GM19452 (cell line): ENCODE results near the gene SULT6B1.

Experiments used
- ATAC-seq: cut with Tn5 transposase; IDR thresholded peaks from one replicate; pipeline ENCODE4 v1.9.1; 2021; ENCODE audit not compliant: unreplicated experiment

Gene SULT6B1

GRCh38 chr2:37153224-37153623, 35.2 kb downstream of the SULT6B1 start:
- no peak for ATAC-seq

- no peak for ATAC-seq
These were observed 38.7 kb downstream of the SULT6B1 start for GRCh38 chr2:37149626-37150322.

GRCh38 chr2:37148325-37148724, 40.1 kb downstream of the SULT6B1 start:
- ATAC-seq = no peak

- no peak for ATAC-seq
These were observed 42.4 kb downstream of the SULT6B1 start for GRCh38 chr2:37146062-37146461.

- no peak for ATAC-seq
These were observed 44.5 kb downstream of the SULT6B1 start for GRCh38 chr2:37143974-37144373.

- no peak for ATAC-seq
These were observed 45.9 kb downstream of the SULT6B1 start for GRCh38 chr2:37142546-37142945.

- no peak for ATAC-seq
These were observed 55.6 kb downstream of the SULT6B1 start for GRCh38 chr2:37132914-37133313.

GRCh38 chr2:37125416-37125815, 63.1 kb downstream of the SULT6B1 start:
- no peak for ATAC-seq

- no peak for ATAC-seq
These were observed 69.3 kb downstream of the SULT6B1 start for GRCh38 chr2:37119157-37119556.
